HG03103 (cell line): ENCODE measurements around the gene NCAPD2.
"Not testable (repeated sequence)": the region's sequence is repeated elsewhere in the genome, so short reads cannot be mapped to it uniquely, and the experiment has no call there.

Experiments
- ATAC-seq: cut with Tn5 transposase; IDR thresholded peaks from one replicate; pipeline ENCODE4 v1.9.1; 2021; ENCODE audit warnings: low read depth; ENCODE audit not compliant: unreplicated experiment

The NCAPD2 gene

DNA sequence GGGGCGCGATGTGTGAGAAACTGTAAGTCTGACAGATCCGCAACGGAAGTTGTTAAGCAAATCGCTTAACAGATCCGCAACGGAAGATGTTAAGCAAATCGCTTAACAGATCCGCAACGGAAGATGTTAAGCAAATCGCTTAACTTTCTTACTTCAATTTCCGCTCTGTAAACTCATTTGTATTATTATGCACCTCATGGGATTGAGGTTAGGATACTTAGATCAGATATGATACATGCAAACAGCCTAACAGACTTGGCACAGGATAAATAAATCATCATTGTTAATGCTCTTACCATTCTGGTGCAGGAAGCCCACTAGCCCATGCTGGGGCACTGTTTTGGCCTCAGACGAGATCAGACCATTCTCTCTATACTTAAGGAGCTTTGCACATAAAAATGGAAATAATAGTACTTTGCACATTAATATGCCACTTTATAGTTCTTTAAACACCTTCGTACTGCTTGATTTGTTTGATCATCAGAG is 399 bp downstream of the NCAPD2 start:
- peak; percentile 21 for ATAC-seq

DNA sequence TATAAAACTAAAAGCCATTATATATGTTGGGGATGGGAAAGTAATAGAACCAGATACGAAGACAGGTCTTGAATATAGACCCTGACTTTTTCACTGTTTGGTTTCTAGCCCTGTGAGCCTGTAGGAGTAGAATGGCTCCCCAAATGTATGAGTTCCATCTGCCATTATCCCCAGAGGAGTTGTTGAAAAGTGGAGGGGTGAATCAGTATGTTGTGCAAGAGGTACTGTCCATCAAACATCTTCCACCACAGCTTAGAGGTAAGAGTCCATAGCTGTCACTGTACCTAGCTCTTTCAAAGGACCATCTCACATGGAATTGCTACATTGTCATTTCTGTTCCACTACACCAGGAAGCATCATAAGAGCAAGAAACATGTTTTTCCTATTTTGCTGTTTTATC is 1.1 kb downstream of the NCAPD2 start:
- ATAC-seq: no peak

DNA sequence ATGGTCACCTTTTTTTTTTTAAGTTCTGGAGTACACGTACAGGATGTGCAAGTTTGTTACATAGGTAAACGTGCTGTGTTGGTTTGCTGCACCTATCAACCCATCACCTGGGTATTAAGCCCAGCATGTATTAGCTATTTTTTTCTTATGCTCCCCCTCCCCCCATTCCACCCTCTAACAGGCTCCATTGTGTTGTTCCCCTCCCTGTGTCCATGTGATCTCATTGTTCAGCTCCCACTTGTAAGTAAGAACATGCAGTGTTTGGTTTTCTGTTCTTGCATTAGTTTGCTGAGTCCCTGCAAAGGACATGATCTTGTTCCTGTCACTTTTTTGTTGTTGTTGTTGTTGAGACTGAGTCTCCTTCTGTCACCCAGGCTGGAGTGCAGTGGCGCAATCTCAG is 3.4 kb downstream of the NCAPD2 start:
- not testable (repeated sequence) for ATAC-seq

DNA sequence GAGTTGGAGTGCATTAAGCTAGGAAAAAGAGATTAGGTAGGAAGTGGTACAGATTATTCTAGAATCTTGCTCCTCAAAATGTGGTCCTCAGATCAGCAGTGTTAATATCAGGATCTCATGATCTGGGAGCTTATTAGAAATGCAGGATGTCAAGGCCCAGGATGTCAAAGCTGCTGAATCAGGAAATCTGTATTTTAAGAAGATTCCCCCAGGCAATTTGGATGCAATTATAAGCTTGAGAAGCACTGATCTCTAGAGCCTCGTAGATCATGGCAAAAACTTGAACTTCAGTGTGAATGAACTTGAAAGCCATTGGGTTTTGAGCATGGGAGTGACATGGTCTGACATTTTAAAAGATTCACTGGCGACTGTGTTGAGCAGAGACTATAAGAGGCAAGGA is 6.6 kb downstream of the NCAPD2 start:
- no peak for ATAC-seq

DNA sequence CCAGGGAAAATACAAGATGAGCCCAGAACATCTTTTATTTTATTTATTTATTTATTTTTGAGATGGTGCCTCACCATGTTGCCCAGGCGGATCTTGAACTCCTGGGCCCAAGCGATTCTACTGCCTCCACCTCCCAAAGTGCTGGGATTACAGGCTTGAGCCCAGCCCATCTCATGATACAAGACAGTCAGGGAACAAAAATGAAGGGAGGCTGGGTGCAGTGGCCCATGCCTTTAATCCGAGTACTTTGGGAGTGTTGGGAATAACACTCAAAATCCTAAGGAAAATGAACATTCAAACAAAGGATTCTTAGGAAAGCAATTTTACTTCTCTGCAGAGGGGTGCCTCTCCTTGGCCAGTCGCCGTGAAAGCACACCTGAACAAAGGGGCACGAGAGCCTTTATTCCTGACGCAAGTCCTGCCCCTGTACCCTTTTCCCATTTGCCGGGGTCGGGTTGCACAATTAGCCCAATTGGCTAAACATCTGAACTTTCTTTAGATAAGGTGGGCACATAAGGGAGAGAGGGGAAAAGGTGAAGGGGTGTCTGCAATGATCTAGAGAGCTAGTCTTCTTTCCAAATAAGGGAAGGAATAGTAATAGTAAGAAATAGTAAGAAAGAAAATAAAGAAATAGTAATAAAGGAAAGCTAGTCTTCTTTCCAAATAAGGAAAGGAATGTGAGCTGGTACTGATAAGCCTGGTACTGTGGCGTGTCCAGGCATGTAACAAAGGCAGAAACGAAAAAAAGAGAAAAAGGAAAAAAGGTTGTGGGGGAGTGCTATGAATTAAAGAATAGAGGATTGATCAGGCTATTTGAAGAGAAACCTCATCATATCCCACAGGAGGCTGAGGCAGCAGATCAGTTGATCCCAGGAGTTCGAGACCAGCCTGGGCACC is 13.4 kb downstream of the NCAPD2 start:
- no peak for ATAC-seq

DNA sequence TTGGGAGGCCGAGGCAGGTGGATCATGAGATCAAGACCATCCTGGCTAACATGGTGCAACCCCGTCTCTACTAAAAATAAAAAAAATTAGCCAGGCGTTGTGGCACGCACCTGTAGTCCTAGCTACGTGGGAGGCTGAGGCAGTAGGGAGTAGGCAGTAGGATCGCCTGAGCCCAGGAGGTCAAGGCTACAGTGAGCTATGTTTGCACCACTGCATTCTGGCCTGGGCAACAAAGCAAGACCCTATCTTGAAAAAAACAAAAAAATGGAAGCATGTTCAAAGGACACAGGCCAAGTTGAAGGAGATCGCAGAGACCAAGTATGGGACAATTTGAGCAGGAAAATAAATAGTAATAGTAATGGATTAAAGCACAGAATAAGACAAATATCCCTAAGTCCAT is 14.2 kb downstream of the NCAPD2 start:
- ATAC-seq: no peak

DNA sequence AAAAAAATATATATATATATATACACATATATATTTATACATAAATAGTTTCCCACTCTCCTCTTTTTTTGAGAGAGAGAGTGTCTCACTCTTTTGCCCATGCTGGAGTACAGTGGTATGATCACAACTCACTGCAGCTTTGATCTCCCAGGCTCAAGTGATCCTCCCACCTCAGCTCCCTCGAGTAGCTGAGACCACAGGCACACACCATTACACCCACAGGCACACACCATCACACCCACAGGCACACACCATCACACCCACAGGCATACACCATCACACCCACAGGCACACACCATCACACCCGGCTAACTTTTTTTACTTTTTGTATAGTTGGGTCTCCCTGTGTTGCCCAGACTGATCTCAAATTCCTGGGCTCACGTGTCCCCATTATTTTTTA is 26.3 kb downstream of the NCAPD2 start:
- no peak for ATAC-seq

DNA sequence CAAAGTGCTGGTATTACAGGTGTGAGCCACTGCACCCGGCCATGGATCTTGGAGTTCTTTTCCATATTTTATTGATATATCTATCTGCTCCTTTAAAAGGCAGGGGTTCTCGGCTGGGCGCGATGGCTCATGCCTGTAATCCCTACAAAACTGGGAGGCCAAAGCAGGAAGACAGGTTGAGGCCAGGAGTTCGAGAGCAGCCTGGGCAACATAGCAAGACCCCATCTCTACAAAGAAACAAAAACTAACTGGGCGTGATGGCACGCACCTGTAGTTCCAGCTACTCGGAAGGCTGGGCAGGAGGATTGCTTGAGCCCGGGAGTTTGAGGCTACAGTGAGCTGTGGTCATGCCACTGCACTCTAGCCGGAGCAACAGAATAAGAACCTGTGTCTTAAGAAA is 28.3 kb downstream of the NCAPD2 start:
- no peak for ATAC-seq

DNA sequence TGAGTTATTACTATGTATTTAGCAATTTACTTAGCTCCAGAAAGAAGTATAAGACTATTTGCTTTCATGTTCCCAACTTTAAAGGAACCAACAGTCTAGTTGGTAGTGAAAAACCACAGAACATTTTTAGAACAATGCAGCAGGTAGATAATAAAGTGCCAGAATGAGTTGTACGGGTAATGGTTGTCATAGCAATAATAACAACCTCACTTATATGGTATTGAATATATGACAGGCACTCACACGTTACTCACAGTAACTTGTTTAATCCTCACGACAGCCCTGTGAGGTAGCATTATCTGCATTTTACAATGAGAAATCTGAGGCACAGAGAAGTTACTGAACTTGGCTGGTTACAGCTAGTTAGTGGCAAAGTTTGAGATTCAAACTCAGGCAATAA is 29.8 kb downstream of the NCAPD2 start:
- ATAC-seq: no peak

DNA sequence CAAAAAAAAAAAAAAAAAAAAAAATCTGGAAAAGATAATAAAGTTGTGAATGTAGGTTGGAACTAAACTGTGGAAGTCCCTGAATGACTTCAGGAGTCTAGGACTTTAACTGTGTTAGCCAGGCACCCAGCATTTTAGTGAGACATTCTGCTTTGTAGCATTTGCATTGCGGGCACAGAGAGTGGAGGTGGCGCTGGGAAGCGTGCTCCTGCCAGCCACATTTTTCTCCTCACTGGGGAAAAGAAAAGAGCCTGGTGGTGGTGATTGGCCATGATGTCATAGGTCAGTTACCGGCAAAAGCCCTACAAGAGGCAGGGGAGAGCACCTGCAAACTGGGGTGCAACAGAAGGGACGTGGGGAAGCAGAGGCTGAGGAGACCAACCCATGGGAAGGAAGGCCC is 30.7 kb downstream of the NCAPD2 start:
- no peak for ATAC-seq

DNA sequence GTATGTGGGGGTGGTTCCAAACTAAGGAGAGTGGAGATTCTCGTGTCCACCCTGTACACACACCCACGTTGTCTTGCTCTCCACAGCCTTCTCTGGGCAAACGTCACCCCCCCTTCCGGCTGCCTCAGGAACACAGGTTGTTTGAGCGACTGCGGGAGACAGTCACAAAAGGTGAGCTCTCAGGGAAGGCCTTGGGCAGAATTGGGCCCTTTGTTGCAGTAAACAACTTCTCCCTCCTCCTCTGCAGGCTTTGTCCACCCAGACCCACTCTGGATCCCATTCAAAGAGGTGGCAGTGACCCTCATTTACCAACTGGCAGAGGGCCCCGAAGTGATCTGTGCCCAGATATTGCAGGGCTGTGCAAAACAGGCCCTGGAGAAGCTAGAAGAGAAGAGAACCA is 32.3 kb downstream of the NCAPD2 start:
- ATAC-seq: no peak

DNA sequence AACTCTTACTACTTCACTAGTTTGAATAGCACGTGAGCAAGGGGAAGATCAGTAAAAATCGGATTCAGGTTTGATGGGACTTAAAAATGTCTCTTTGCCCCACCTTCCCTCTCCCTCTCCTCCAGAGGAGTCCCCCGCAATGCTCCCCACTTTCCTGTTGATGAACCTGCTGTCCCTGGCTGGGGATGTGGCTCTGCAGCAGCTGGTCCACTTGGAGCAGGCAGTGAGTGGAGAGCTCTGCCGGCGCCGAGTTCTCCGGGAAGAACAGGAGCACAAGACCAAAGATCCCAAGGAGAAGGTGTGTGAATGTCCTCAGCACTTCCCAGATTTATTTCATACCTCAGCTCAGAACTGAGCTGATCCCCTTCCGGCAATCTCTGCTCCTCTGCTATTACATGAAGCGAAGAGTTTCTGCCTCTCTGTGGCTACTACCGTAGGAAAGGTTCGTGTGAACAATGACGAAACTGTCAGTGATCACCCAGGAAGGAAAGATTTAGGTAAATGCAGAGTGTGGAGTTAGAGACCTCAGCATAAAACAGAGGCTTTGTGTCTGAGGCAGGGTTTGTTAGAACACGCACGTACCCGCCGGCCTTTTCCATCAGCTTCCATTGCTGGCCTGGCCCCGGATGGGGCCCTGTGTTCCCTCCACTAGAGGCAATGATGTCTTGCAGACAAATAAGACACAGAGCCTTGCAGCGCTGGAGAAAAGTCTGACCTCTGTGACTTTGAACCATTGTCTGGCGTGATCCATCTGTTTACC is 33.0 kb downstream of the NCAPD2 start:
- no peak for ATAC-seq

DNA sequence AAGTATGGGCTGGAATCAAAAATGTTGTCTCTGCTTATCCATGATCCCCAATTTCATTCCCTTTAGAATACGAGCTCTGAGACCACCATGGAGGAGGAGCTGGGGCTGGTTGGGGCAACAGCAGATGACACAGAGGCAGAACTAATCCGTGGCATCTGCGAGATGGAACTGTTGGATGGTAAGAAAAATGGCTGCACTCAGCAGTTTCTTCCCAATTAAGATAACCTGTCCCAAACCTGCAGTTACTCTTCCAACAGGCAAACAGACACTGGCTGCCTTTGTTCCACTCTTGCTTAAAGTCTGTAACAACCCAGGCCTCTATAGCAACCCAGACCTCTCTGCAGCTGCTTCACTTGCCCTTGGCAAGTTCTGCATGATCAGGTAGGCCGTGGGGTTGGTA is 33.8 kb downstream of the NCAPD2 start:
- ATAC-seq: no peak

DNA sequence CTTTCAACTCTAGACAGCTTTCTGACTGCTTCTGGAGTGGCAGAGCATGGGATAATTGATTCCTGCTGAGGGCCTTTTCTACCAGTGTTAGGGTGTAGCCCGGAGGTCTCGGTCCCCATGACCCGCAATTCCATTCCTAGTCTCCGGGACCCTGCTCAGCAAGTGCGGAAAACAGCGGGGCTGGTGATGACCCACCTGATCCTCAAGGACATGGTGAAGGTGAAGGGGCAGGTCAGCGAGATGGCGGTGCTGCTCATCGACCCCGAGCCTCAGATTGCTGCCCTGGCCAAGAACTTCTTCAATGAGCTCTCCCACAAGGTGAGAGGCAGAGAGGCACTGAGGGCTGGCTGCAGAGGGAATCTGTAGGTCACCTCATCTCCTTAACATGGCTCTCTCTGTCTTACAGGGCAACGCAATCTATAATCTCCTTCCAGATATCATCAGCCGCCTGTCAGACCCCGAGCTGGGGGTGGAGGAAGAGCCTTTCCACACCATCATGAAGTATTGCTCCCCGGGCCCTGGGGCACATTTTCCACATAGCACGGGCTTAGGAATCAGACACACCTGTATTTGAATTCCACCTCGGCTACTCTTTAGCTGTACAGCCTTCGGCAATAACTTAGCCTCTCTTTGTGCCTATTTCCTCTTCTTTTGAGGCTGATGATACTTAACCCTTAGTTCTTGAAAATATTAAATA is 34.8 kb downstream of the NCAPD2 start:
- ATAC-seq: no peak

DNA sequence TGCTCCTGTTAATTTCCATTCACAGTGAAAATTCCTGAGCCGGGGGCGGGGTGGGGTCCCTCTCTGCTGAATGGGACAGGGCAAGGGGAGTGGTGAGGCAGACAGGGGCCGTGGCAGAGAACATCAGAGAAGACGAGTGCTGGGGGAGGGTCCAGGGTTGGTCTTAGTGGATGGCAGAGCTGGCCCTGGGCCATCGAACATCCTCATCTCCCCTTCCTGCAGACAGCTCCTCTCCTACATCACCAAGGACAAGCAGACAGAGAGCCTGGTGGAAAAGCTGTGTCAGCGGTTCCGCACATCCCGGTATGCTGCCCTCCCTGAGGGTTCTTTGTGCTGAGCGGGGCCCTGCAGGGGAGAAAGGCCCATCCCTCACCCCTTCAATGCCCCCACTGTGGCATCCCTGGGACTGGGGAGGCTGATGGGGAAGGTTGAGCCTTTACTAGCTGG is 35.4 kb downstream of the NCAPD2 start:
- no peak for ATAC-seq

DNA sequence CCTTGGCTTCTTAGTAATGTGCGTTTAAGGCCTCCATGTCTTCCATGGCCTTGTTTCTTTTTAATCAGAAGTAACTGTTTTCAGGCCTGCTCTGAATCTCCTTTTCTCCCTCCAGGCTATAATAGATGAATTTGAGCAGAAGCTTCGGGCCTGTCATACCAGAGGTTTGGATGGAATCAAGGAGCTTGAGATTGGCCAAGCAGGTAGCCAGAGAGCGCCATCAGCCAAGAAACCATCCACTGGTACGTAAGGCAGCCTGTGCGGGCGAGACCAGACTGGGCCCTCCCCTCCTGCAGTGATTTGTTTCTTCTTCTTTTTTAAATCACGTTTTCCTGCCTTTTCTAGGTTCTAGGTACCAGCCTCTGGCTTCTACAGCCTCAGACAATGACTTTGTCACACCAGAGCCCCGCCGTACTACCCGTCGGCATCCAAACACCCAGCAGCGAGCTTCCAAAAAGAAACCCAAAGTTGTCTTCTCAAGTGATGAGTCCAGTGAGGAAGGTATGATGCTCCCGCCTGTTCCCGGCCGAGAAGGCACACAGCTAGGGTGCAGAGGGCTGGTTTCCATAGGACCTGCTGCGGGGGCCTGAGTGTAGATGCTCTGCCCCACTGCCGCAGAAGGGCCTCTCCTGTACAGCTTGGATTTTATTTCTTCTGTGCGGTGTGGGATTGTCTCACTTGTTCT is 36.8 kb downstream of the NCAPD2 start:
- ATAC-seq: no peak

DNA sequence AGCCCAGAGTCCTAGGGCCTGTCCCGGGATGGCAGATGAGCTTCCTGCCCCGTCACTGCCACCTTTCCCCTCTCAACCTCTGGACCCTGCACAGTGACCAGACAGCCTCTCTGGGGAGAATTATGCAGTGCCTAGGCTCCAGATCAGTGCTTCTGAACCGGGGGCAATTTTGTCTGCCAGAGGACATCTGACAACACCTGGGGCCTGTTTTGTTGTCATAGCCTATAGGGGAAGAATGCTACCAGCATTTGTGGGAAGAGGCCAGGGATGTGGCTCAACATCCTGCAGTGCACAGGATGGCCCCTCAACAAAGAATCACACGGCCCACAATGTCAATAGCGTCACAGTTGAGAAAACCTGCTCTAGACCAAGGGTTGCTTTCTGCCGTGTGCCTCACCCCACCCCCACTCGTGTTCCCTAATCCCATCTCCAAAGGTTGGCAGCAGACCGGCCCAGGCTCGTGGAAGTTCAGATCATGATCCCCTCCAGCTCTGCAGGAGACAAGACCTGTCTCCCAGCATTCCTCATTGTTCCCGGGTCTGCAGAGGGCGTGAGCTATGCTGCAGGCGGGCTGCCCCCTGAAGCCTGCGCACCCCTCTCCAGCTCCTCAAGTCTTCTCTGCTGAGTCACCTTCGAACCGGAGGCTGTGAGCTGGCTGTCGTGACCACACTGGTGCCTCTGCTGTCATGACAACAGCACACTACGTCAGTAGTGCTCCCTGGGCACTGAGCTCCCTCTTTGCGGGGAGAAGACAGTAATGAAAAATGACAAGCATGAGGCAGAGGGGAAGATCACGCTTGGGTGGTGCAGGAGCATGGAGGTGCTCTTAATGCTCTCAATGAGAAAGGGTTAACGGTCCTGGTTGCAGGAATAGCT is 38.4 kb downstream of the NCAPD2 start:
- ATAC-seq: no peak

DNA sequence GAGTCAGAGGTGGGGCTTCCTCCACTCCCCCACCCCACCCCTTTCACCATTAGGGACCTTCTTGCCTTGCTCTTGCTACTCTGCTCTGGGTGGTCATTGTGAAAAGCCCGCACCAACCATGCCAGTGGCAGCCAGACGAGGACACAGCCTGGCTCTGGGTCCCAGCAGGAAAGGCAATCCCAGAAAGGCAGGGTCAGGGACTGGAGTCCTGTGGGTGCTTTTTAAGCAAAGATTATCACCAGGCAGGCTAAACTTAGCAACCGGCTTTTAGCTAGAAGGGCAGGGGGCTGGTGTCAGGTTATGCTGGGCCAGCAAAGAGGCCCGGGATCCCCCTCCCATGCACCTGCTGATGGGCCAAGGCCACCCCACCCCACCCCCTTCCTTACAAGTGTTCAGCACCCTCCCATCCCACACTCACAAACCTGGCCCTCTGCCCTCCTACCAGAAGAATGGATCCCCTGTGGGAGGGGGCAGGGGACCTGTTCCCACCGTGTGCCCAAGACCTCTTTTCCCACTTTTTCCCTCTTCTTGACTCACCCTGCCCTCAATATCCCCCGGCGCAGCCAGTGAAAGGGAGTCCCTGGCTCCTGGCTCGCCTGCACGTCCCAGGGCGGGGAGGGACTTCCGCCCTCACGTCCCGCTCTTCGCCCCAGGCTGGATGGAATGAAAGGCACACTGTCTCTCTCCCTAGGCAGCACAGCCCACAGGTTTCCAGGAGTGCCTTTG is 39.2 kb downstream of the NCAPD2 start:
- ATAC-seq: peak; percentile 8

DNA sequence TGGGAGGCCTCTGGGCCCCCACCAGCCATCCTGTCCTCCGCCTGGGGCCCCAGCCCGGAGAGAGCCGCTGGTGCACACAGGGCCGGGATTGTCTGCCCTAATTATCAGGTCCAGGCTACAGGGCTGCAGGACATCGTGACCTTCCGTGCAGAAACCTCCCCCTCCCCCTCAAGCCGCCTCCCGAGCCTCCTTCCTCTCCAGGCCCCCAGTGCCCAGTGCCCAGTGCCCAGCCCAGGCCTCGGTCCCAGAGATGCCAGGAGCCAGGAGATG is 39.7 kb downstream of the NCAPD2 start:
- peak; percentile 1 for ATAC-seq
